K562 (cell line): ENCODE data around the gene AKT3. TPM values are rescaled to one million over a fixed set of nuclear protein-coding genes. Genes with fewer than 3 reads are reported as not detected.

Source experiments
- ATAC-seq: fragments of 200-7000 bp; cut with Tn5 transposase; 3 replicates; pipeline ENCODE4 v1.9.1; 2020; ENCODE audit warnings: moderate library complexity
- BruUV-seq: library from RNA; stranded (reverse); fragments of 400-500 nt; replicated peaks from 2 replicates; lab custom pipeline; 2021; lab: Mats Ljungman, UMichigan
- CTCF ChIA-PET: fragments of 300-600 bp; formaldehyde crosslinking; extraction: SDS; loops from one replicate; lab custom pipeline; 2021; ENCODE audit warnings: low intra/inter-chr PET ratio; lab: Yijun Ruan, JAX
- POLR2A ChIA-PET: fragments of 300-600, 350-650 bp; sonication (Branson Sonifier 250); formaldehyde crosslinking; extraction: SDS; loops from one replicate; lab custom pipeline; 2021; ENCODE audit warnings: antibody characterized with exemption, inconsistent platforms; lab: Yijun Ruan, JAX
- DNase-seq, 4 experiments: peaks; one replicate each; pipeline versions ENCODE4 v3.0.0 to v3.0.0-alpha.2; 2011 to 2018; ENCODE audit warnings: low spot score in 3 of 4, mixed read lengths in 3 of 4; ENCODE audit errors: extremely low read depth in 1 of 4
- FAIRE-seq: peaks from 2 replicates; lab custom pipeline; 2011; peaks lifted over from hg19 to GRCh38; lab: Jason Lieb, UNC
- H2AFZ ChIP-seq: 2 replicates; pipeline ENCODE4 v1.6.0; 2011; ENCODE audit warnings: low read depth, low read length, control low read depth, inconsistent platforms
- H3K27ac ChIP-seq: fragments of 200-600 bp; 3 replicates; pipeline ENCODE4 v1.8.0; 2011; ENCODE audit warnings: low read depth, mild to moderate bottlenecking, control low read depth, inconsistent platforms, low read length, moderate library complexity, mixed read lengths; ENCODE audit errors: extremely low read depth
- H3K27me3 ChIP-seq, 2 experiments: fragments of 300-600 bp in 1 of 2; 2 replicates in 1 of 2; 3 replicates in 1 of 2; pipeline versions ENCODE4 v1.6.0 to v1.8.0; 2011; ENCODE audit warnings: inconsistent platforms in 2 of 2, low read length in 2 of 2, mild to moderate bottlenecking in 1 of 2, mixed read lengths in 1 of 2, moderate library complexity in 1 of 2; ENCODE audit not compliant: control insufficient read depth in 2 of 2, insufficient read depth in 2 of 2
- H3K36me3 ChIP-seq: fragments of 300-600 bp; 3 replicates; pipeline ENCODE4 v1.8.0; 2011; ENCODE audit warnings: mild to moderate bottlenecking, low read length, inconsistent platforms; ENCODE audit not compliant: control insufficient read depth, insufficient read depth
- H3K4me1 ChIP-seq, 2 experiments: fragments of 200-600 bp in 1 of 2; replicated peaks in 1 of 2; 2 replicates in 1 of 2; 3 replicates in 1 of 2; pipeline versions ENCODE4 v1.5.1 to v1.8.0; 2011; ENCODE audit warnings: inconsistent platforms in 2 of 2, low read length in 2 of 2, mild to moderate bottlenecking in 1 of 2, mixed read lengths in 1 of 2, moderate library complexity in 1 of 2; ENCODE audit not compliant: control insufficient read depth in 2 of 2, insufficient read depth in 2 of 2
- H3K4me2 ChIP-seq: 2 replicates; pipeline ENCODE4 v1.6.1; 2011; ENCODE audit warnings: low read length, control low read depth, inconsistent platforms, mixed read lengths; ENCODE audit not compliant: insufficient read depth
- H3K4me3 ChIP-seq: fragments of 200-600 bp; sonication (generic), shearing (Covaris generic); 2 replicates; pipeline ENCODE4 v1.5.1; 2016; ENCODE audit warnings: control low read depth, inconsistent platforms
- H3K79me2 ChIP-seq: fragments of 200-600 bp; 3 replicates; pipeline ENCODE4 v1.8.0; 2011; ENCODE audit warnings: low read length, inconsistent platforms; ENCODE audit not compliant: control insufficient read depth, insufficient read depth
- H3K9ac ChIP-seq, 2 experiments: 2 replicates each; pipeline versions ENCODE4 v1.6.0 to v1.6.1; 2011; ENCODE audit warnings: low read depth in 2 of 2, low read length in 2 of 2, control low read depth in 1 of 2, inconsistent platforms in 1 of 2, mild to moderate bottlenecking in 1 of 2, mixed read lengths in 1 of 2; ENCODE audit not compliant: insufficient read depth in 1 of 2
- H3K9me1 ChIP-seq: one replicate; pipeline ENCODE4 v1.6.0; 2011; ENCODE audit warnings: inconsistent platforms, mild to moderate bottlenecking, low read length, moderate library complexity; ENCODE audit not compliant: control insufficient read depth, insufficient read depth
- H3K9me3 ChIP-seq: replicated peaks from 2 replicates; pipeline ENCODE4 v1.5.1; 2011; ENCODE audit warnings: low read depth, low read length, inconsistent platforms; ENCODE audit not compliant: control insufficient read depth, insufficient read depth
- H4K20me1 ChIP-seq: replicated peaks from 2 replicates; pipeline ENCODE4 v1.6.1; 2011; ENCODE audit warnings: low read length, inconsistent platforms, mixed read lengths; ENCODE audit not compliant: control insufficient read depth, insufficient read depth
- CCAR2 ChIP-seq: fragments of 200-400 bp; formaldehyde crosslinking; IDR thresholded peaks from 2 replicates; pipeline ENCODE4 v1.6.1; 2017; ENCODE audit warnings: mild to moderate bottlenecking, low read depth, low read length
- CREB3L1 ChIP-seq: fragments of 450-650 bp; IDR thresholded peaks from 2 replicates; pipeline ENCODE4 v1.6.1; 2014; ENCODE audit warnings: low read depth, mild to moderate bottlenecking, moderate library complexity, borderline replicate concordance
- ETS2 ChIP-seq: IDR thresholded peaks from 2 replicates; pipeline ENCODE4 v1.6.1; 2016; ENCODE audit warnings: borderline replicate concordance, missing genetic modification characterization, mild to moderate bottlenecking, moderate library complexity, missing compliant biosample characterization; ENCODE audit not compliant: poor library complexity, severe bottlenecking
- HINFP ChIP-seq: fragments of 450-650 bp; conservative IDR thresholded peaks from 2 replicates; pipeline ENCODE4 v1.6.1; 2016; ENCODE audit warnings: missing genetic modification characterization, low read depth, mild to moderate bottlenecking, control low read depth, missing compliant biosample characterization
- KLF13 ChIP-seq: fragments of 450-650 bp; IDR thresholded peaks from 2 replicates; pipeline ENCODE4 v1.6.1; 2016; ENCODE audit warnings: missing genetic modification characterization, low read depth, mild to moderate bottlenecking, missing compliant biosample characterization, moderate library complexity, borderline replicate concordance
- LCOR ChIP-seq: sonication (generic); formaldehyde crosslinking; IDR thresholded peaks from 2 replicates; pipeline ENCODE4 v1.8.0; 2022; ENCODE audit warnings: mild to moderate bottlenecking, missing genetic modification reagents
- PREB ChIP-seq: sonication (generic); formaldehyde crosslinking; IDR thresholded peaks from 2 replicates; pipeline ENCODE4 v1.8.1; 2023; ENCODE audit warnings: mild to moderate bottlenecking, missing genetic modification reagents
- SMARCE1 ChIP-seq: fragments of 450-650 bp; IDR thresholded peaks from 2 replicates; pipeline ENCODE4 v1.7.1; 2016; ENCODE audit warnings: mild to moderate bottlenecking
- SREBF2 ChIP-seq: sonication (generic); formaldehyde crosslinking; IDR thresholded peaks from 2 replicates; pipeline ENCODE4 v1.4.0; 2020; ENCODE audit warnings: mild to moderate bottlenecking, missing genetic modification reagents
- TCF3 ChIP-seq: sonication (generic); formaldehyde crosslinking; IDR thresholded peaks from 2 replicates; pipeline ENCODE4 v1.4.0; 2020; ENCODE audit warnings: mild to moderate bottlenecking, missing genetic modification reagents
- TEAD1 ChIP-seq, 2 experiments: fragments of 450-650 bp in 1 of 2; sonication (generic) in 1 of 2; formaldehyde crosslinking; IDR thresholded peaks; 2 replicates each; pipeline versions ENCODE4 v1.4.0 to v1.8.0; 2020 to 2022; ENCODE audit warnings: mild to moderate bottlenecking in 2 of 2, missing genetic modification reagents in 1 of 2
- ZNF134 ChIP-seq: fragments of 250-450 bp; sonication (Bioruptor Pico); conservative IDR thresholded peaks from 2 replicates; pipeline ENCODE4 v1.4.0; 2020
- ZNF274 ChIP-seq: IDR thresholded peaks from 2 replicates; pipeline ENCODE4 v1.6.1; 2011; ENCODE audit warnings: low read depth, mild to moderate bottlenecking, low read length, moderate library complexity, borderline replicate concordance
- ZNF436 ChIP-seq: fragments of 250-450, 450-650 bp; sonication (Bioruptor Pico); formaldehyde crosslinking; IDR thresholded peaks from 2 replicates; pipeline ENCODE4 v1.7.0; 2020; ENCODE audit warnings: mild to moderate bottlenecking
- ZNF551 ChIP-seq: fragments of 250-450 bp; sonication (Bioruptor Pico); IDR thresholded peaks from 2 replicates; pipeline ENCODE4 v1.5.0; 2021; ENCODE audit warnings: mild to moderate bottlenecking, moderate library complexity
- WGBS: fragments of 100-300 bp; shearing (Covaris generic); methylation state at CpG from one replicate; pipeline ENCODE4 v1.1.6; 2016; ENCODE audit warnings: low coverage, mixed read lengths; ENCODE audit not compliant: insufficient coverage; ENCODE audit errors: missing lambda C conversion rate; 5-methylcytosine and 5-hydroxymethylcytosine counted together
- in situ Hi-C: fragments of 300-500 bp; cut with MboI; formaldehyde crosslinking; loops from 4 replicates; pipeline ENCODE4 v1.15.0; 2018; ENCODE audit warnings: inconsistent platforms, mixed read lengths
- intact Hi-C: fragments of 100-400 bp; cut with micrococcal nuclease; formaldehyde crosslinking; loops from 2 replicates; pipeline ENCODE4 v1.14.2; 2022
- polyA plus RNA-seq, 8 experiments: library from polyadenylated mRNA; depleted of rRNA in 4 of 8; stranded (reverse) in 5 of 8; unstranded in 3 of 8; fragments of >200 nt; fragmentation: Nextera tagmentation in 2 of 8; fragmentation: Illumina TruSeq in 1 of 8; extraction: Ambion mirVana in 2 of 8; extraction: Trizol in 1 of 8; gene quantifications; 2 replicates each; pipeline versions ENCODE4 v1.2.1 to v1.2.3, GENCODE V29; 2011 to 2014; ENCODE audit warnings: inconsistent platforms in 1 of 8, missing spikeins in 1 of 8
- total RNA-seq, 7 experiments: library from RNA; depleted of rRNA in 6 of 7; stranded (reverse); fragments of >200 nt in 6 of 7; fragmentation: Illumina TruSeq in 2 of 7; extraction: Trizol in 2 of 7; gene quantifications; 2 replicates each; pipeline versions ENCODE4 v1.2.1 to v1.2.3, GENCODE V29; 2011 to 2021; ENCODE audit warnings: low replicate concordance in 1 of 7
- TF ChIP-seq, protein P1 (sequence below): fragments of 450-650 bp; IDR thresholded peaks from 2 replicates; pipeline ENCODE4 v1.6.1; 2017; ENCODE audit warnings: antibody characterized with exemption

The AKT3 gene
- total and polyA plus RNA-seq, 9 of the 15 experiments (the other 6 are each of a cell fraction or from before 2014, with no cell fraction given), result 0.04 to 0.54 (median 0.18) TPM; not detected in 1

GRCh38 chr1:243792891-243793290 is 57.2 kb downstream of the AKT3 start (continued):
- TF ChIP-seq, protein P1, sequence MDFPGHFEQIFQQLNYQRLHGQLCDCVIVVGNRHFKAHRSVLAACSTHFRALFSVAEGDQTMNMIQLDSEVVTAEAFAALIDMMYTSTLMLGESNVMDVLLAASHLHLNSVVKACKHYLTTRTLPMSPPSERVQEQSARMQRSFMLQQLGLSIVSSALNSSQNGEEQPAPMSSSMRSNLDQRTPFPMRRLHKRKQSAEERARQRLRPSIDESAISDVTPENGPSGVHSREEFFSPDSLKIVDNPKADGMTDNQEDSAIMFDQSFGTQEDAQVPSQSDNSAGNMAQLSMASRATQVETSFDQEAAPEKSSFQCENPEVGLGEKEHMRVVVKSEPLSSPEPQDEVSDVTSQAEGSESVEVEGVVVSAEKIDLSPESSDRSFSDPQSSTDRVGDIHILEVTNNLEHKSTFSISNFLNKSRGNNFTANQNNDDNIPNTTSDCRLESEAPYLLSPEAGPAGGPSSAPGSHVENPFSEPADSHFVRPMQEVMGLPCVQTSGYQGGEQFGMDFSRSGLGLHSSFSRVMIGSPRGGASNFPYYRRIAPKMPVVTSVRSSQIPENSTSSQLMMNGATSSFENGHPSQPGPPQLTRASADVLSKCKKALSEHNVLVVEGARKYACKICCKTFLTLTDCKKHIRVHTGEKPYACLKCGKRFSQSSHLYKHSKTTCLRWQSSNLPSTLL, result no peak
- no peak for TF ChIP-seq CREB3L1

GRCh38 chr1:243792401-243792800 is 57.6 kb downstream of the AKT3 start:
- Histone ChIP-seq H2AFZ (no peak overlapping the region), H3K27me3 (no peaks in the 10 kb centered on the region), H3K36me3 (no peaks in the 10 kb centered on the region), H3K27ac (no peak overlapping the region), H3K4me2 (no peak overlapping the region), H4K20me1 (no peaks in the 10 kb centered on the region), H3K9me3 (no peaks in the 10 kb centered on the region), H3K4me1 (no peaks in the 10 kb centered on the region), H3K9me1 (no peaks in the 10 kb centered on the region), H3K4me3 (no peak overlapping the region), H3K9ac (no peak overlapping the region), H3K79me2 (no peaks in the 10 kb centered on the region)
- CTCF ChIA-PET, result no interaction called here
- in situ Hi-C loops, result no loop called here
- DNase-seq (no peak), FAIRE-seq (no peak), ATAC-seq (no peak)
- intact Hi-C loops, result no loop called here
- POLR2A ChIA-PET, result interaction anchor here (0.7 kb wide), 1 partner anchor 393 kb away, joined by 3 read pairs; no protein-coding TSS in a partner anchor
- 4% methylated on average over 2 of the region's 2 CpGs for WGBS
- no TSS peak for BruUV-seq
- TF ChIP-seq TEAD1 (CRISPR knock-in tag; IDR thresholded peaks at IDR 0.05), result no peak
- TF ChIP-seq LCOR (CRISPR knock-in tag), result no peak
- no peak for TF ChIP-seq ZNF436 (CRISPR knock-in tag)
- no peak for TF ChIP-seq SMARCE1
- TF ChIP-seq ZNF551 (CRISPR knock-in tag), result no peak
- TF ChIP-seq SREBF2 (CRISPR knock-in tag), result no peak
- TF ChIP-seq ZNF134 (CRISPR knock-in tag), result no peak
- no peak for TF ChIP-seq PREB (CRISPR knock-in tag)
- no peak for TF ChIP-seq KLF13
- TF ChIP-seq TCF3 (CRISPR knock-in tag), result no peak
- TF ChIP-seq ETS2, result no peak
- no peak for TF ChIP-seq CCAR2
- TF ChIP-seq ZNF274, result no peak
- TF ChIP-seq HINFP, result no peak
